Mucosa of stomach (tissue), 1 donor: ENCODE results near the gene ATG4C.

Experiments used
- H3K27me3 ChIP-seq: one replicate; pipeline ENCODE4 v1.7.0; 2013; ENCODE audit warnings: mild to moderate bottlenecking, low read length; ENCODE audit not compliant: control insufficient read depth, insufficient read depth
- H3K36me3 ChIP-seq: one replicate; pipeline ENCODE4 v1.7.0; 2013; ENCODE audit warnings: low read length; ENCODE audit not compliant: control insufficient read depth, insufficient read depth
- H3K4me1 ChIP-seq: one replicate; pipeline ENCODE4 v1.7.0; 2013; ENCODE audit warnings: mild to moderate bottlenecking, low read length; ENCODE audit not compliant: control insufficient read depth, insufficient read depth
- H3K4me3 ChIP-seq: one replicate; pipeline ENCODE4 v1.7.0; 2013; ENCODE audit warnings: low read length
- H3K9ac ChIP-seq: one replicate; pipeline ENCODE4 v1.7.0; 2013; ENCODE audit warnings: mild to moderate bottlenecking, low read length, moderate library complexity
- H3K9me3 ChIP-seq: one replicate; pipeline ENCODE4 v1.7.0; 2013; ENCODE audit warnings: mild to moderate bottlenecking, low read length, moderate library complexity; ENCODE audit not compliant: control insufficient read depth
- donor health status: Pancreatic carcinoma.

ATG4C gene

DNA sequence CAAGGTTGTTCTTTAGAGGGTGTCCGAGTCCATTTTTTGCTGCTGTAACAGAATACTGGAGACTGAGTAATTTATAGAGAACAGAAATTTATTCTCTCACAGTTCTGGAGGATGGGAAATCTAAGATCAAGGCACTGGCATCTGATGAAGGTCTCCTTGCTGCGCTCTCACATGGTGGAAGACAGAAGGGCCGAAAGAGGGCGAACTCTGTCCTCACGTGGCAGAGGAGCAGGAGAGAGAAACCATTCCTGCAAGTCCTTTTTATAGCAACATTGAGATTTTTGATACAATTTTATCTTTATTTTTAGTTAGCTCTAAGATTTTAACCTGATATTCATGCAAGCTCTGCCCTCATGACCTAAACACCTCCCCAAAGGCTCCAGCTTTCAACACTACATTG, 48.3 kb downstream of the ATG4C start:
- Histone ChIP-seq H3K4me1 (no peaks in the 10 kb centered on the region), H3K36me3 (no peaks in the 10 kb centered on the region), H3K27me3 (no peaks in the 10 kb centered on the region), H3K4me3 (no peak overlapping the region), H3K9ac (no peak overlapping the region), H3K9me3 (no peaks in the 10 kb centered on the region)

DNA sequence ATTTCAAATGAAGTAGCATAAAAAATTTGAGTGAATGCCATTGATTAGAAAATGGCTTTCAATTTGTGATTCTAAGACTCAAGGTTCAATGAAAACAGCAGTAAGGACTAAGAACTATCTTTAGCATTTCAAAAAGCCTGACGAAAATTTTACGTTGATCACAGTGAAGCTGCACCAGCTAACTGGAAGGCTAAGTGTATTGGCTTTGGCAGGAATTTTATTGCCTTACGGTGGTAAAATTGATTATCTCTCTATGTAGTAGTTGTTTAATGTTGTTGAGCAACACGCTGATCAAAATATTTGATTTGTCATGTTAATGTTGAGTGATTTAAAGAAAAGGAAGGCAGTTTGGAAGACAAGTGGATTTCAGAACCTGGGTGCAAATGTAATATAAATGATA, 49.6 kb downstream of the ATG4C start:
- Histone ChIP-seq H3K27me3 (no peaks in the 10 kb centered on the region), H3K4me3 (no peak overlapping the region), H3K36me3 (no peaks in the 10 kb centered on the region), H3K9me3 (no peaks in the 10 kb centered on the region), H3K9ac (no peak overlapping the region), H3K4me1 (no peaks in the 10 kb centered on the region)

DNA sequence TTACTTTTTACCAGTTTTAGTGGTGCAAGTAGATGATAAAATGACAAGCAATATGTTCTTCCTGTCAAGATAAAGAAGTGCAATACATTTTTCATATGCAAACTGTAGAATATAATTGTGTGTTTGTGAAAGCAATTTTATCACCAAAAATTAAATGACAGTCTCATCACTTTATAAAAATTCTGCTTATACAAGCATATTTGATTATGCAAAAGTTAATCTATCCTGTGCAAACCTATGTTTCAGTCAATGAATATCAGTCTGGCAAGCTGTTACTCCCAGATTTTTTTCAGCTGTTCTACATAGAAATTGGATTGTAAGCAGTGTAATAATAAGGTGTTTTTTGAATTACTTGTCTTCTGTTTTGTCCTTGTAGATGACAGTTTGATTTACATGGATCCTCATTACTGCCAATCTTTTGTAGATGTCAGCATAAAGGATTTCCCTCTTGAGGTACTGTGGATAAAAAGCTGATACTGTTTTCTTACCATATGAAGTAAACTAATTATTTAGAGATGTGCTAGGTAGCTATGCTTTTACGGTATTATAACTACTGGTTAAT, 50.5 kb downstream of the ATG4C start:
- Histone ChIP-seq H3K9me3 (no peaks in the 10 kb centered on the region), H3K4me3 (no peak overlapping the region), H3K27me3 (no peaks in the 10 kb centered on the region), H3K4me1 (no peaks in the 10 kb centered on the region), H3K36me3 (no peaks in the 10 kb centered on the region), H3K9ac (no peak overlapping the region)

DNA sequence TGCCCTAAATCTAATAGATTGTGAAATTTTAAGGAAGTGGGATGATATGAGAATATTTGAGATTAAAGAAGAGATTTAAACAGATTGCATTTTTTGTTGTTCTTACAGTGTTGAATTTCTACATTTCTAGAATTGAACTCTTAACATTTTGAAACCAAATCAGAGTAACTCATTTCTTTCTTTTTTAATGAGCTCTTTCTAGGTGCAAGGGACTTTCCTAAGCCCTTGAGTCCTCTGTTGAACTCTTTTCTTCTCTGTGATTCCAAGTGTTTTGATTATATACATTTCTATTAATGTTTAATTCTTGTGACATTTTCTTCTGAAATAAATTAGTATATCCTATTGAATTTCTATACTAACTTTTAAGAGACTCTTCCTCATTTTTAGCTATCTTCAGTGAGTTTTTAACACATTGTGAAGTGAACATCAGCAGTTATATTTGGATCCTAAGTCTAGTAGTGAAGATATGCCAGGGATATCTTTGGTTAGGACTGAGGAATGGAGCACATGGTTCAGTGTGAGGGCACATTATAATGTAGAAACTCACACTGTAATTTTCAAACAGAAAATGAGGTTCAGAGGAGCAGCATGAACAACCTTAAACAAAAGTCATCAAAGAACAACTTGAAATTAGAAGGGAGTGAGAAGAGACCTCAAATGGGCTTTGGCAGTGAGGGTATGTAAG, 53.1 kb downstream of the ATG4C start:
- no peak overlapping the region for H3K4me3 ChIP-seq
- no peaks in the 10 kb centered on the region for H3K36me3 ChIP-seq

GRCh38 chr1:62840555-62840954, 56.6 kb downstream of the ATG4C start:
- H3K27me3 ChIP-seq = no peaks in the 10 kb centered on the region
- no peaks in the 10 kb centered on the region for H3K4me1 ChIP-seq
- H3K4me3 ChIP-seq = no peak overlapping the region
- no peaks in the 10 kb centered on the region for H3K9me3 ChIP-seq
- no peaks in the 10 kb centered on the region for H3K36me3 ChIP-seq
- H3K9ac ChIP-seq = no peak overlapping the region

More for the DNA sequence above, 53.1 kb downstream of the ATG4C start:
- Histone ChIP-seq H3K9me3 (no peaks in the 10 kb centered on the region), H3K27me3 (no peaks in the 10 kb centered on the region), H3K9ac (no peak overlapping the region), H3K4me1 (no peaks in the 10 kb centered on the region)

DNA sequence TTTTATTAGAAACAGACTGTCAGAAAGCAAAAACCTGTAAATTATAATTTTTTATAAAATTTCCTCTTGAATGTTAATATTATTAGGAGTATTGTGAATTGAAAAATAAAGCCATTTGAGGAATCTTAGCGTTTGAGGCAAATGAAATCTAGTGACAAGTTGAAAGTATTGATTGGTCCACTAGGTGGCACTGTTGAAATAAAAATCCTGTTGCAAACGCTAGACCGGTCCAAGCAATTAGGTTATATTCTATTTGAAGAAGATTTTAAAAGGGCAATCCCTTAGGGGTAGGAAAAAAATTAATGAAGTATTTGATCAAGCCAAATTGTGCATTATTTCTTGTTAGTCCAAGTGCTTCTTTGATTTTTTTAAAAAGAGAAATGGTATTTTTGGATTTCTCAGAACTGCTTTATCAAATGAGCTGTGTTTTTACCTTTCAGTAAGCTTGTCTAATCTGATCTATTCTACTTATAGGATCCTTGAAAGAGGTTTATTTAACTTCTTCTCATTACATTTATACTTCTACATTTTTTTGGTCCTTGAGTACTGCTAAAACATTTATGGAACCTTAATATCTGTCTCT, 57.7 kb downstream of the ATG4C start:
- Histone ChIP-seq H3K4me3 (no peak overlapping the region), H3K9me3 (no peaks in the 10 kb centered on the region)

DNA sequence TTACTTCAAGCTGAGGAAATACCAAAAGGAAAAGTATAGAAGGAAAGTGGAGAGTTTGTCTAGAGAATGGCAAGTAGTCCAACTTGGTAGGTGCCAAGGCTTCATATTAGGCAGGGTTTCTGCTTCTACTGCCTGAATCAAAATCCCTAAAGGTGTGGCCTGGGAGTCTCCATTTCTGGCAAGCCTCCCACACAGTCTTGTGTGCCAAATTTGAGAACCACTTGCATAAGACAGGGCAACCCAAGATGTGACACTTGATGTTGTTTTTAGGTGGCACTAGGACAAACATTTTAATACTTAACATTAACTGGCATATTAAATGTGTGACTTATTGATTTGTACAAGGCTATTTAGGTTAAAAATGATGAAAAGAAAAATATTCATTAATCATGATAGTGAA, 60.1 kb downstream of the ATG4C start:
- H3K4me1 ChIP-seq = no peaks in the 10 kb centered on the region
- no peaks in the 10 kb centered on the region for H3K9me3 ChIP-seq
- no peaks in the 10 kb centered on the region for H3K36me3 ChIP-seq
- H3K4me3 ChIP-seq = no peak overlapping the region
- no peak overlapping the region for H3K9ac ChIP-seq
- H3K27me3 ChIP-seq = no peaks in the 10 kb centered on the region

More for the DNA sequence above, 57.7 kb downstream of the ATG4C start:
- Histone ChIP-seq H3K9ac (no peak overlapping the region), H3K4me1 (no peaks in the 10 kb centered on the region), H3K36me3 (no peaks in the 10 kb centered on the region), H3K27me3 (no peaks in the 10 kb centered on the region)

GRCh38 chr1:62849031-62849430, 65.1 kb downstream of the ATG4C start:
- Histone ChIP-seq H3K9me3 (no peaks in the 10 kb centered on the region), H3K4me1 (no peaks in the 10 kb centered on the region), H3K27me3 (no peaks in the 10 kb centered on the region), H3K4me3 (no peak overlapping the region), H3K36me3 (no peaks in the 10 kb centered on the region), H3K9ac (no peak overlapping the region)

DNA sequence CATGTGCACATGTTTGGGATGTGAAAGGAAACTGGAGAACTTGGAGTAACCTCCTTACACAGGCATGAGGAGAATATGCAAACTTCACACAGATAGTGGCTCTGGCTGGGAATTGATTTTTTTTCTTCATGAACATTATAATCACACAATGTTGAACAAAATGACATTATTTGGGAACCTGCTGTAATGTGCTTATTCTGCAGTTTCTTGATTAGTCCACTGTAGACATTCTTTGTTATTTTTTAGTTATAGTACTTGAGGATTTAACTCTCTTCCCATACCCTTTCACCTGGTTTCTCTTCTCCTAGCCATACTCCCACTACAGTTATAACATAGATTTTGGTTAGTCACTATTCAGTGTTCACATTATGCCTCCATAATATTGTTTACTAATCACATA, 68.3 kb downstream of the ATG4C start:
- H3K36me3 ChIP-seq = no peaks in the 10 kb centered on the region
- H3K9ac ChIP-seq = no peak overlapping the region
- H3K4me1 ChIP-seq = no peaks in the 10 kb centered on the region
- no peaks in the 10 kb centered on the region for H3K27me3 ChIP-seq
- no peak overlapping the region for H3K4me3 ChIP-seq
- no peaks in the 10 kb centered on the region for H3K9me3 ChIP-seq

DNA sequence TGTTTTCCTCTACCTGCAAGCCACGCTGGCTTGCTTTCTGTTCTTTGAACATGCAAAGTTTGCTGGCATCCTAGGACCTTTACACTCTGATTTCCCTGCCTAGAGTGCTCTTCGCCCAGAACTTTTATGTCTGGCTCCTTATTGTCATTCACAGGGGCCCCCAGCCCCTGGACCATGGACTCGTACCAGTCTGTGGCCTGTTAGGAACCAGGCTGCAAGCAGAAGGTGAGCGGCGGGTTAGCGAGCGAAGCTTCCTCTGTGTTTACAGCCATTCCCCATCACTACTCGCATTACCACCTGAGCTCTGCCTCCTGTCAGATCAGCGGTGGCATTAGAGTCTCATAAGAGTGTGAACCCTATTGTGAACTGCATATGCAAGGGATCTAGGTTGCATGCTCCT, 73.0 kb downstream of the ATG4C start:
- H3K4me1 ChIP-seq = no peaks in the 10 kb centered on the region
- no peaks in the 10 kb centered on the region for H3K27me3 ChIP-seq
- H3K9ac ChIP-seq = no peak overlapping the region
- no peak overlapping the region for H3K4me3 ChIP-seq
- H3K36me3 ChIP-seq = no peaks in the 10 kb centered on the region
- no peaks in the 10 kb centered on the region for H3K9me3 ChIP-seq

- Histone ChIP-seq H3K36me3 (no peaks in the 10 kb centered on the region), H3K4me1 (no peaks in the 10 kb centered on the region), H3K9ac (no peak overlapping the region)
These were observed 85.4 kb downstream of the ATG4C start for GRCh38 chr1:62869217-62869754.

GRCh38 chr1:62870148-62870547, 86.2 kb downstream of the ATG4C start:
- no peak overlapping the region for H3K9ac ChIP-seq

More at GRCh38 chr1:62869217-62869754, 85.4 kb downstream of the ATG4C start:
- Histone ChIP-seq H3K9me3 (no peaks in the 10 kb centered on the region), H3K4me3 (no peak overlapping the region), H3K27me3 (no peaks in the 10 kb centered on the region)

More at GRCh38 chr1:62870148-62870547, 86.2 kb downstream of the ATG4C start:
- Histone ChIP-seq H3K9me3 (no peaks in the 10 kb centered on the region), H3K27me3 (no peaks in the 10 kb centered on the region), H3K36me3 (no peaks in the 10 kb centered on the region), H3K4me1 (no peaks in the 10 kb centered on the region), H3K4me3 (no peak overlapping the region)
